ENCODE data around the gene DOCK2.

DNA sequence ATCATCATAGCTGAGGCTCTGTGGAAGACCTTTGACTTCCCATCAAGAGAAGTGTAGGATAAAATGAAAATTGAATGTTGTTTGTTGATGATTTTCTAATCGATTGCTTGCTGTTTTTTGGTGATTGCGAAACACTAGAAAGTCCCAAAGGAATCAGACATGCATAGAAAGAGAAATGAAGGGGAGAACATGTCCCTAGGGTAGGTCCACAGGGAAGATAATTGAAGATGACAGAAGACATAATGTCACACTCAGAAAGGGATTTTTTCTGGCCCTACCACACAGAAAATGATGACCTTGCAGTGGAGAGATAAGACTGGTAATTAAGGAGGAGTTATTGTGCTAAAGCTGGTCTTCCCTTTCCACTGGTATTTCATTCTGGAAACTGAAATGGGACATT is 280.4 kb downstream of the DOCK2 start:
- TF ChIP-seq, protein P1, sequence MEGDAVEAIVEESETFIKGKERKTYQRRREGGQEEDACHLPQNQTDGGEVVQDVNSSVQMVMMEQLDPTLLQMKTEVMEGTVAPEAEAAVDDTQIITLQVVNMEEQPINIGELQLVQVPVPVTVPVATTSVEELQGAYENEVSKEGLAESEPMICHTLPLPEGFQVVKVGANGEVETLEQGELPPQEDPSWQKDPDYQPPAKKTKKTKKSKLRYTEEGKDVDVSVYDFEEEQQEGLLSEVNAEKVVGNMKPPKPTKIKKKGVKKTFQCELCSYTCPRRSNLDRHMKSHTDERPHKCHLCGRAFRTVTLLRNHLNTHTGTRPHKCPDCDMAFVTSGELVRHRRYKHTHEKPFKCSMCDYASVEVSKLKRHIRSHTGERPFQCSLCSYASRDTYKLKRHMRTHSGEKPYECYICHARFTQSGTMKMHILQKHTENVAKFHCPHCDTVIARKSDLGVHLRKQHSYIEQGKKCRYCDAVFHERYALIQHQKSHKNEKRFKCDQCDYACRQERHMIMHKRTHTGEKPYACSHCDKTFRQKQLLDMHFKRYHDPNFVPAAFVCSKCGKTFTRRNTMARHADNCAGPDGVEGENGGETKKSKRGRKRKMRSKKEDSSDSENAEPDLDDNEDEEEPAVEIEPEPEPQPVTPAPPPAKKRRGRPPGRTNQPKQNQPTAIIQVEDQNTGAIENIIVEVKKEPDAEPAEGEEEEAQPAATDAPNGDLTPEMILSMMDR (conservative IDR thresholded peaks at IDR 0.05; ENCODE audit: low read length): no peak
- TF ChIP-seq EZH2phosphoT487 (IDR thresholded peaks at IDR 0.05; ENCODE audit: borderline replicate concordance, low read depth, low read length): no peak

All from OCI-LY7 (cell line).